ENCODE data around the gene KRT32. TPM values are rescaled to one million over a fixed set of nuclear protein-coding genes. Genes with fewer than 3 reads are reported as not detected.

KRT32 gene
- total RNA-seq, 1 experiment from 2014 or later, result not detected

- no peak for TF ChIP-seq CTCF (conservative IDR thresholded peaks at IDR 0.05; ENCODE audit: low read depth, low read length)
- TF ChIP-seq EZH2 (IDR thresholded peaks at IDR 0.05; ENCODE audit: borderline replicate concordance, low read depth, low read length, poor library complexity, severe bottlenecking), result no peak
- no peaks in the 10 kb centered on the region for H3K27me3 ChIP-seq (replicated peaks; ENCODE audit: insufficient read depth, low read depth, low read length, poor library complexity)
- POLR2A ChIA-PET (ENCODE audit: low non-redundant PET), result no interaction called here
- no peak overlapping the region for H3K27ac ChIP-seq (ENCODE audit: low read depth, low read length, poor library complexity, severe bottlenecking)
- H3K9me3 ChIP-seq (ENCODE audit: low read depth, low read length, poor library complexity, severe bottlenecking), result no peaks in the 10 kb centered on the region
- no TSS peak for BruUV-seq (replicated peaks)
- CTCF ChIA-PET, result no interaction called here
- no peak for DNase-seq (ENCODE audit: low spot score)
- H3K4me3 ChIP-seq (ENCODE audit: low read depth, low read length, poor library complexity, severe bottlenecking), result no peak overlapping the region
- H3K4me1 ChIP-seq (ENCODE audit: insufficient read depth, low read length, poor library complexity, severe bottlenecking), result no peaks in the 10 kb centered on the region
- no peaks in the 10 kb centered on the region for H3K36me3 ChIP-seq (ENCODE audit: insufficient read depth, low read length, poor library complexity, severe bottlenecking)
- intact Hi-C loops (cut with micrococcal nuclease; ENCODE audit: unreplicated experiment), result no loop called here
Observed at GRCh38 chr17:41475421-41475820, 8.2 kb upstream of the KRT32 start.

- ChIA-PET CTCF (no interaction called here), POLR2A (ENCODE audit: low non-redundant PET) (no interaction called here)
- H3K27me3 ChIP-seq (replicated peaks; ENCODE audit: insufficient read depth, low read depth, low read length, poor library complexity), result no peaks in the 10 kb centered on the region
- H3K4me3 ChIP-seq (ENCODE audit: low read depth, low read length, poor library complexity, severe bottlenecking), result no peak overlapping the region
- no TSS peak for BruUV-seq (replicated peaks)
- intact Hi-C loops (cut with micrococcal nuclease; ENCODE audit: unreplicated experiment), result no loop called here
- TF ChIP-seq CTCF (conservative IDR thresholded peaks at IDR 0.05; ENCODE audit: low read depth, low read length), result no peak
- H3K27ac ChIP-seq (ENCODE audit: low read depth, low read length, poor library complexity, severe bottlenecking), result no peak overlapping the region
- H3K36me3 ChIP-seq (ENCODE audit: insufficient read depth, low read length, poor library complexity, severe bottlenecking), result no peaks in the 10 kb centered on the region
- no peak for DNase-seq (ENCODE audit: low spot score)
- no peaks in the 10 kb centered on the region for H3K4me1 ChIP-seq (ENCODE audit: insufficient read depth, low read length, poor library complexity, severe bottlenecking)
- no peaks in the 10 kb centered on the region for H3K9me3 ChIP-seq (ENCODE audit: low read depth, low read length, poor library complexity, severe bottlenecking)
Observed at GRCh38 chr17:41474863-41475262, 7.7 kb upstream of the KRT32 start.

GRCh38 chr17:41468346-41468745, 1.2 kb upstream of the KRT32 start:
- Histone ChIP-seq H3K4me1 (ENCODE audit: insufficient read depth, low read length, poor library complexity, severe bottlenecking) (no peaks in the 10 kb centered on the region), H3K27me3 (replicated peaks; ENCODE audit: insufficient read depth, low read depth, low read length, poor library complexity) (no peaks in the 10 kb centered on the region), H3K36me3 (ENCODE audit: insufficient read depth, low read length, poor library complexity, severe bottlenecking) (no peaks in the 10 kb centered on the region), H3K4me3 (ENCODE audit: low read depth, low read length, poor library complexity, severe bottlenecking) (no peak overlapping the region), H3K27ac (ENCODE audit: low read depth, low read length, poor library complexity, severe bottlenecking) (no peak overlapping the region), H3K9me3 (ENCODE audit: low read depth, low read length, poor library complexity, severe bottlenecking) (no peaks in the 10 kb centered on the region)
- ChIA-PET CTCF (no interaction called here), POLR2A (ENCODE audit: low non-redundant PET) (no interaction called here)
- no peak for TF ChIP-seq EZH2 (IDR thresholded peaks at IDR 0.05; ENCODE audit: borderline replicate concordance, low read depth, low read length, poor library complexity, severe bottlenecking)
- TF ChIP-seq CTCF (conservative IDR thresholded peaks at IDR 0.05; ENCODE audit: low read depth, low read length), result no peak
- intact Hi-C loops (cut with micrococcal nuclease; ENCODE audit: unreplicated experiment), result no loop called here
- BruUV-seq (replicated peaks), result no TSS peak
- DNase-seq (ENCODE audit: low spot score), result no peak
